IPS-NIHi7 (cell line): ENCODE measurements around the gene SORCS3.

Experiments used
- DNase-seq: peaks from one replicate; pipeline ENCODE4 v3.0.0; 2012; ENCODE audit warnings: mixed read lengths; ENCODE audit errors: extremely low spot score

The SORCS3 gene

GRCh38 chr10:105181626-105182025, 540.5 kb downstream of the SORCS3 start:
- DNase-seq, result no peak

GRCh38 chr10:105183536-105183935, 542.4 kb downstream of the SORCS3 start:
- no peak for DNase-seq

- no peak for DNase-seq
These were observed 544.1 kb downstream of the SORCS3 start for GRCh38 chr10:105185161-105185560.

GRCh38 chr10:105187243-105187642, 546.2 kb downstream of the SORCS3 start:
- no peak for DNase-seq

- no peak for DNase-seq
These were observed 547.8 kb downstream of the SORCS3 start for GRCh38 chr10:105188737-105189462.

GRCh38 chr10:105189463-105189800, 548.3 kb downstream of the SORCS3 start:
- DNase-seq, result no peak

GRCh38 chr10:105192146-105192545, 551.1 kb downstream of the SORCS3 start:
- no peak for DNase-seq

GRCh38 chr10:105192861-105193260, 551.8 kb downstream of the SORCS3 start:
- no peak for DNase-seq

- no peak for DNase-seq
These were observed 554.7 kb downstream of the SORCS3 start for GRCh38 chr10:105195831-105196230.

GRCh38 chr10:105197598-105198364, 556.7 kb downstream of the SORCS3 start:
- no peak for DNase-seq

- no peak for DNase-seq
These were observed 565.5 kb downstream of the SORCS3 start for GRCh38 chr10:105206616-105207015.

- DNase-seq, result no peak
These were observed 566.4 kb downstream of the SORCS3 start for GRCh38 chr10:105207476-105207995.

GRCh38 chr10:105210546-105210945, 569.5 kb downstream of the SORCS3 start:
- no peak for DNase-seq

GRCh38 chr10:105237685-105238084, 596.6 kb downstream of the SORCS3 start:
- DNase-seq, result no peak

GRCh38 chr10:105239311-105240219, 598.5 kb downstream of the SORCS3 start:
- no peak for DNase-seq

GRCh38 chr10:105241254-105241653, 600.2 kb downstream of the SORCS3 start:
- no peak for DNase-seq

- DNase-seq, result no peak
These were observed 602.3 kb downstream of the SORCS3 start for GRCh38 chr10:105243381-105243780.

- DNase-seq, result no peak
These were observed 602.7 kb downstream of the SORCS3 start for GRCh38 chr10:105243825-105244224.

GRCh38 chr10:105247831-105248499, 606.9 kb downstream of the SORCS3 start:
- DNase-seq, result no peak

- no peak for DNase-seq
These were observed 611.8 kb downstream of the SORCS3 start for GRCh38 chr10:105252911-105253310.

- no peak for DNase-seq
These were observed 612.6 kb downstream of the SORCS3 start for GRCh38 chr10:105253515-105254212.
